Stimulated activated CD4-positive, alpha-beta T cell treated with anti-CD3 and anti-CD28 coated beads, Interleukin-1b, Interleukin-23, amount 100 ng/mL, for 4 hours (primary cell): ENCODE measurements around the gene NPAS2.

Experiments used
- DNase-seq, 2 donors: peaks; one replicate each; pipeline ENCODE4 v3.0.0-alpha.2; 2020; ENCODE audit warnings: low read depth in 2 of 2

NPAS2 gene

GRCh38 chr2:100882645-100883613 lies 63.0 kb downstream of the NPAS2 start:
- no peak for DNase-seq

GRCh38 chr2:100884145-100884621 lies 64.2 kb downstream of the NPAS2 start:
- DNase-seq = no peak

GRCh38 chr2:100886085-100886484 lies 66.1 kb downstream of the NPAS2 start:
- no peak for DNase-seq

GRCh38 chr2:100887039-100887578 lies 67.2 kb downstream of the NPAS2 start:
- DNase-seq = no peak

GRCh38 chr2:100887713-100888495 lies 68.0 kb downstream of the NPAS2 start:
- no peak for DNase-seq

- DNase-seq = no peak
Observed at GRCh38 chr2:100888601-100889000, 68.7 kb downstream of the NPAS2 start.

- DNase-seq = no peak
Observed at GRCh38 chr2:100889286-100889685, 69.3 kb downstream of the NPAS2 start.

- no peak for DNase-seq
Observed at GRCh38 chr2:100891906-100892642, 72.1 kb downstream of the NPAS2 start.

GRCh38 chr2:100893392-100894104 lies 73.6 kb downstream of the NPAS2 start:
- no peak for DNase-seq

GRCh38 chr2:100894105-100894795 lies 74.3 kb downstream of the NPAS2 start:
- DNase-seq = no peak

GRCh38 chr2:100894796-100895156 lies 74.8 kb downstream of the NPAS2 start:
- no peak for DNase-seq

GRCh38 chr2:100895402-100895801 lies 75.5 kb downstream of the NPAS2 start:
- no peak for DNase-seq

GRCh38 chr2:100895934-100896685 lies 76.2 kb downstream of the NPAS2 start:
- DNase-seq = no peak

GRCh38 chr2:100898035-100898665 lies 78.2 kb downstream of the NPAS2 start:
- DNase-seq = no peak

- no peak for DNase-seq
Observed at GRCh38 chr2:100900156-100900795, 80.3 kb downstream of the NPAS2 start.

- no peak for DNase-seq
Observed at GRCh38 chr2:100902817-100903405, 83.0 kb downstream of the NPAS2 start.

GRCh38 chr2:100903534-100904258 lies 83.8 kb downstream of the NPAS2 start:
- DNase-seq = no peak
